ENCODE measurements around the gene CCDC92.

DNA sequence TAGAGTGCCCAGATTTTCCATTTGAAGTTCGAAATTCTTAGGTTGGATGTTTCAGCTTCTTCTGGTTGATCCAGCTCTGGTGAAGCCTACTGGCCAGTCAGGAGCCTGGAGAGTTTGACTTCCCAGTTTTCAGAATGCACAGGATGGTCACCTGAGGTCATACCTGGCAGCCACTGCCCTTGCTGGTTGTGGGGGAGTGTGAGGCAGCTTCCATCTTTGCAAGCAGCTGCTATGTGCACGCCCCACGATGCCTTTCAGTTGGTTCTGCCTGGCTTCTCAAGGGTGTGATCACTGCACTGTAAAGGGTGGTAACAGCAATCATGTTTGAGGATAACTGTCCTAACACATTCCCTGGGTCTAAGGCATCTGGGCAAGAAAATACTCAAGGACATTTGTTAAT is 15.4 kb downstream of the CCDC92 start:
- no peak for TF ChIP-seq CTCF (IDR thresholded peaks at IDR 0.05)
- TF ChIP-seq POLR2A (IDR thresholded peaks at IDR 0.05): no peak

Measured in body of pancreas (tissue), 4 donors.